Measurements from ENCODE around the gene ADAMTS14.

Gene ADAMTS14

DNA sequence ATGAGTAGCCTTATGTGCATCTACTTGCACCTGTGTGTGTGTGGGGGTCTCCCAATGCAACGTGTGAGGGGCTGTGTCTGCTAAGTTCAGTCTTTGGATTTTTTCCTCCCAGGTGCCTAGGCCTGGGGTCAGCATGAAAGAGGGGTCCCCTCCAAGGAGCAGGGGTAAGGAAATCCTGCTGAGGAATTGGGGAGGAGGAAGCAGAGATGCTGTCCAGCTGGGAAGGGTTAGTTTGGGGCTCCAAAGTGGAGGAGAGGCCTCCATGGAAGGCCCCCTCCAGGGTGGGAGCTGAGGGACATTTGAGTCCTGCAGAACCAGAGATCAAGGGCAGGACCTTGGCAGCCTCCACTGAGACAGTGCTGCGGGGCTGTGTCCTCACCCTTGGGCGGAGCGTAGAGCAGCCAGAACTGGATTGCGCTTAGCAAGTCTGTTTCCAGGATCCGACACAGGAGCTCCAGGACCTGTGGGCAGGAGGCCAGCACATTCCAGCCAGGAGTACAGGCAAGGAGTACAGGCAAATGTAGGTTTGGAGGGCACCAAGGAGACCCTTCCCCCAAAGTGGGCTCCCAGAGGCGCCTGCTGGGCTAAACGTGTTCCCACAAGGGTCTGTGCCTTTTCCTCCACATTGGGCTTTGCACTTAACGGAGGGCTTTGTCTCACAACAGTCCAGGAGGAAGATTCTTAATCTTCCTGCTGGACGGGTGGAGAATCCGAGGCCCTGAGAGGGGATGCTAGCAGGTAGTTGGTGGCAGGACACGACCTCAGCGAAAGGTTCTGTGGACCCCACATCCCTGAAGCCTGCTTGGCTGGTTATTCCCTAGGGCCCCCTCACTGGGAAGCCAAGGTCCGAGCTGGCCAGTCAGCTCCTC is 102.7 kb downstream of the ADAMTS14 start:
- DNase-seq: no peak

- DNase-seq: no peak
These were observed 103.6 kb downstream of the ADAMTS14 start for GRCh38 chr10:70775679-70776454.

GRCh38 chr10:70776455-70777005 is 104.2 kb downstream of the ADAMTS14 start:
- no peak for DNase-seq

GRCh38 chr10:70777063-70777875 is 105.0 kb downstream of the ADAMTS14 start:
- no peak for DNase-seq

GRCh38 chr10:70778267-70778924 is 106.1 kb downstream of the ADAMTS14 start:
- no peak for DNase-seq

- no peak for DNase-seq
These were observed 106.8 kb downstream of the ADAMTS14 start for GRCh38 chr10:70779088-70779487.

- DNase-seq: no peak
These were observed 107.4 kb downstream of the ADAMTS14 start for GRCh38 chr10:70779511-70780369.

- no peak for DNase-seq
These were observed 108.1 kb downstream of the ADAMTS14 start for GRCh38 chr10:70780370-70780760.

GRCh38 chr10:70780772-70781171 is 108.5 kb downstream of the ADAMTS14 start:
- DNase-seq: no peak

GRCh38 chr10:70781461-70782051 is 109.2 kb downstream of the ADAMTS14 start:
- no peak for DNase-seq

- no peak for DNase-seq
These were observed 109.9 kb downstream of the ADAMTS14 start for GRCh38 chr10:70782086-70782745.

- no peak for DNase-seq
These were observed 110.7 kb downstream of the ADAMTS14 start for GRCh38 chr10:70782746-70783680.

DNA sequence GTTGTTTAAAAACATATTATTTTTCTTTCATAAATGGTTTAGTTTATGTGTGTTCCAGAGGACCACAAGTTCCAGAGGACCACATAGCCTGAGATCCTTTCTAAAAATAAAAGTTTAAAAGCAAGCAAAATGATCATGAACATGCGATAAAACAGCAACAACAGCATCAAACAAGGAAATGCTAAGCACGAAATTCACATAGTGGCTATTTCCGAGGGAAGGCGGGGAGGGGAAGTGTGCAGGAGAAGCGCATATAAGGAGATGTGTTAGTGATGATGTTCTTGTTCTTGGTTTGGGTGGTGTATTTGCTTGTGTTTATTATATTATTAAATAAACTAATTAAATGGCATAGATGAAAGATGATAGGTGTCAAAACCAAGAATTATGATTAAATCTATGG is 111.7 kb downstream of the ADAMTS14 start:
- no peak for DNase-seq

GRCh38 chr10:70784471-70784870 is 112.2 kb downstream of the ADAMTS14 start:
- no peak for DNase-seq

DNA sequence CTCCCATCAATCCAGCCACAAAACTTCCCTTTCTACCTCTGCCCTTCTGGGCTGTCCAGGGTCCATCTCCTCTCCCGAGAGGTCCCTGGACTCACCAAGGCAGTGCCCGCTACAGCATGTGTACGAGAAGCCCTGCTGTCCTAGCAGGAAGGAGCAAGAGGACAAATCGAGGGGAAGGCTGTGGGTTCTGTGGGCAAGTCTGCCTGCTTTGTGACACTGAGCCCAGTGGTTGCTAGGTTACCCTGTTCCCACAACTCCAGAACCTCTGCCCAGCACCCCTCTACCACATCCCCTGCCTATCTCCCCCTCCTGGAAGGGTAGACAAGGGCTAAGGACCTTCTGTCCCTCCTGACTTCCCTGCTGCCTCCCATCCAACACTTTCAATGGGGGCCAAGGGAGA is 112.9 kb downstream of the ADAMTS14 start, which contains the start of gene TBATA:
Gene TBATA, minus strand, starts transcription at position 188 of the 400 bp plus-strand sequence. CDS start 1,998 bp downstream, outside the sequence.
- no peak for DNase-seq

DNA sequence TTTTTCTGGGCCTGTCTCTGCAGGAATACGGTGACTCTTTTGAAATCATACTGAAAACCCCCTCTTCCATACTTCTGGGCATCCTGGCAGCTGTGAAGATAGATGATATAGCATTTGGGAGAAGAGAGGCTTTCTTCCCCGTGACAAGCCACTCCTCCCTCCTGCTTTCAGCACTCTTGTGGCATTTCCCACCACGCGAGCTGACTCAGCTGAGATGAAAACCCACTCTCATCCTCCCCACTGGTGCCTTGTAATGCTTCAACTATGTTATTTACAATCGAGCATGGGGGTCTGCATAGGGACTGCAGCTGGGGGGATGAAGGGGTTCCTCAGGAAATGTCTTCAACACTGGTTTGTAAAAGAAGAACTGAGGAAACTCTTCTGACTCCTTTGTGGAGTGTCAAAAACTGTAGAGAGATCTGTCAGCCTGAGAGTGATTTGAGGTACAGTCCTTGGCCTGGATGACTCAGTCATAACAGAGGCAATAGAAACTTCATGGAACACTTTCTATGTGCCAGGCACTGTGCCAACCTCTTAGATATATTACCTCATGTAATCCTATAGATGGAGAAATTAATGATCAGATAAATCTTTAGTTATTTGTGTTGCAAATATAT is 114.6 kb downstream of the ADAMTS14 start:
- no peak for DNase-seq

- DNase-seq: no peak
These were observed 119.2 kb downstream of the ADAMTS14 start for GRCh38 chr10:70791386-70792039.

DNA sequence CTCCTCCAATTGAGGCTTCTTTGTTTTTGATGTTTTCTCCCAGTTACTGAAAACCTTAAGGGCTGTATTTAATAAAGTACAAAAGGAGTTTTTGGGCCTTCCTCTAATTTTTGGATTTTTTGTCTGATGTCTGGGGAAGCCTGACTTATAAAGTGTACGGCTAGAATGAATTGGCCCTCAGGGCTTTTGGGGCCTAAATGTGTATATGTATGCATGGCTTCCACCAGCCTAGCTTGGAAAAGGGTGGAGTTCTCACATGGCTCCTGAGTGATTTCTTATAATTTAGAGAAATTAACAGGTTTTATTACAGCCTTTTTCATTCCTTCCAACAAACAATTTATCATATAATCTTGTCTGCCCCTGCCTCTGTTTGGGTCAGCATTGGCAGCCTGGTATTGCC is 123.3 kb downstream of the ADAMTS14 start:
- no peak for DNase-seq
